ENCODE results near the gene FARS2. TPM values are rescaled to one million over a fixed set of nuclear protein-coding genes. Genes with fewer than 3 reads are reported as not detected.

Gene FARS2
- total RNA-seq, 1 experiment from 2014 or later: 15.0 TPM

DNA sequence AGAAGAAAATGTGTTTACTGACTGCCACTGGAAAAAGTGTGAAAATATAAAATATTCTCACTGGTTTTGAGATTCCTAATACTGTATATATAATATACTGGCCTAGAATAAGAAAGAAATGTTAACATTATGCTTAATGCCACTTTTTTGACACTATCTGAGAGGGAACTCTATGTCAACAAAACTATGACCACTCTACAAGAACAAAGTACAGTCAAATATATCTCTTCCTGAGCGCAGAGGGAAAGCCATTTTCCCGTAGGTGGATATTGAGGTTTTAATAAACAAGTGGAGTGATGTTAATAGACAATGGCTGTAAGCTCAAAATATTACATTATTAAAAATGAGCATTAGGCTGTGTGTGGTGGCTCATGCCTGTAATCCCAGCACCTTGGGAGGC is 25.5 kb upstream of the FARS2 start:
- Mint-ChIP-seq H3K27ac (no peak overlapping the region), H3K9me3 (no peaks in the 10 kb centered on the region), H3K4me1 (peaks cover 41% of the 10 kb centered on the region), H3K36me3 (peaks cover 5% of the 10 kb centered on the region; the same call in 1 of the 2 replicates), H3K4me3 (no peak overlapping the region), H3K27me3 (ENCODE audit: low read depth) (no peaks in the 10 kb centered on the region)
- ChIA-PET POLR2A (no interaction called here), CTCF (interaction anchor here (1.7 to 1.8 kb wide), 2 partner anchors 21 to 60 kb away, joined by 4 to 5 read pairs; no protein-coding TSS in a partner anchor)
- ATAC-seq: no peak
- no peak for DNase-seq (ENCODE audit: low spot score)
- TF ChIP-seq ATF2 (CRISPR knock-in tag; IDR thresholded peaks at IDR 0.05; ENCODE audit: borderline replicate concordance, low read depth): no peak
- TF ChIP-seq ZNF423 (CRISPR knock-in tag; IDR thresholded peaks at IDR 0.05): no peak
- TF ChIP-seq RELA (CRISPR knock-in tag; IDR thresholded peaks at IDR 0.05; ENCODE audit: borderline replicate concordance): no peak
- no peak for TF ChIP-seq FOXJ3 (CRISPR knock-in tag; IDR thresholded peaks at IDR 0.05; ENCODE audit: borderline replicate concordance)
- no peak for TF ChIP-seq CTCF (IDR thresholded peaks at IDR 0.05)
- no peak for TF ChIP-seq IRF2 (CRISPR knock-in tag; IDR thresholded peaks at IDR 0.05; ENCODE audit: borderline replicate concordance, low read depth)
- TF ChIP-seq CREB1 (CRISPR knock-in tag; IDR thresholded peaks at IDR 0.05): no peak
- TF ChIP-seq TEAD4 (CRISPR knock-in tag; IDR thresholded peaks at IDR 0.05): no peak
- TF ChIP-seq ZNF138 (CRISPR knock-in tag; conservative IDR thresholded peaks at IDR 0.05): no peak
- TF ChIP-seq, protein P1, sequence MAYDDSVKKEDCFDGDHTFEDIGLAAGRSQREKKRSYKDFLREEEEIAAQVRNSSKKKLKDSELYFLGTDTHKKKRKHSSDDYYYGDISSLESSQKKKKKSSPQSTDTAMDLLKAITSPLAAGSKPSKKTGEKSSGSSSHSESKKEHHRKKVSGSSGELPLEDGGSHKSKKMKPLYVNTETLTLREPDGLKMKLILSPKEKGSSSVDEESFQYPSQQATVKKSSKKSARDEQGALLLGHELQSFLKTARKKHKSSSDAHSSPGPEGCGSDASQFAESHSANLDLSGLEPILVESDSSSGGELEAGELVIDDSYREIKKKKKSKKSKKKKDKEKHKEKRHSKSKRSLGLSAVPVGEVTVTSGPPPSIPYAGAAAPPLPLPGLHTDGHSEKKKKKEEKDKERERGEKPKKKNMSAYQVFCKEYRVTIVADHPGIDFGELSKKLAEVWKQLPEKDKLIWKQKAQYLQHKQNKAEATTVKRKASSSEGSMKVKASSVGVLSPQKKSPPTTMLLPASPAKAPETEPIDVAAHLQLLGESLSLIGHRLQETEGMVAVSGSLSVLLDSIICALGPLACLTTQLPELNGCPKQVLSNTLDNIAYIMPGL (CRISPR knock-in tag; IDR thresholded peaks at IDR 0.05): no peak
- TF ChIP-seq MYBL2 (CRISPR knock-in tag; IDR thresholded peaks at IDR 0.05): no peak
- TF ChIP-seq ZNF232 (CRISPR knock-in tag; IDR thresholded peaks at IDR 0.05): no peak
- no peak for TF ChIP-seq ATF6 (CRISPR knock-in tag; IDR thresholded peaks at IDR 0.05)
- no peak for TF ChIP-seq KAT7 (CRISPR knock-in tag; IDR thresholded peaks at IDR 0.05; ENCODE audit: borderline replicate concordance)
- TF ChIP-seq SP1 (CRISPR knock-in tag; conservative IDR thresholded peaks at IDR 0.05): no peak
- TF ChIP-seq, protein P2, sequence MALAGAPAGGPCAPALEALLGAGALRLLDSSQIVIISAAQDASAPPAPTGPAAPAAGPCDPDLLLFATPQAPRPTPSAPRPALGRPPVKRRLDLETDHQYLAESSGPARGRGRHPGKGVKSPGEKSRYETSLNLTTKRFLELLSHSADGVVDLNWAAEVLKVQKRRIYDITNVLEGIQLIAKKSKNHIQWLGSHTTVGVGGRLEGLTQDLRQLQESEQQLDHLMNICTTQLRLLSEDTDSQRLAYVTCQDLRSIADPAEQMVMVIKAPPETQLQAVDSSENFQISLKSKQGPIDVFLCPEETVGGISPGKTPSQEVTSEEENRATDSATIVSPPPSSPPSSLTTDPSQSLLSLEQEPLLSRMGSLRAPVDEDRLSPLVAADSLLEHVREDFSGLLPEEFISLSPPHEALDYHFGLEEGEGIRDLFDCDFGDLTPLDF (CRISPR knock-in tag; IDR thresholded peaks at IDR 0.05): no peak

GRCh38 chr6:5237805-5238204 is 23.5 kb upstream of the FARS2 start:
- Mint-ChIP-seq H3K9me3 (no peaks in the 10 kb centered on the region), H3K36me3 (peaks cover 5% of the 10 kb centered on the region; the same call in 1 of the 2 replicates), H3K27ac (no peak overlapping the region), H3K4me3 (no peak overlapping the region), H3K4me1 (peaks cover 35% of the 10 kb centered on the region), H3K27me3 (ENCODE audit: low read depth) (no peaks in the 10 kb centered on the region)
- ATAC-seq (no peak), DNase-seq (ENCODE audit: low spot score) (no peak)
- ChIA-PET POLR2A (no interaction called here), CTCF (no interaction called here)
- TF ChIP-seq, protein P3, sequence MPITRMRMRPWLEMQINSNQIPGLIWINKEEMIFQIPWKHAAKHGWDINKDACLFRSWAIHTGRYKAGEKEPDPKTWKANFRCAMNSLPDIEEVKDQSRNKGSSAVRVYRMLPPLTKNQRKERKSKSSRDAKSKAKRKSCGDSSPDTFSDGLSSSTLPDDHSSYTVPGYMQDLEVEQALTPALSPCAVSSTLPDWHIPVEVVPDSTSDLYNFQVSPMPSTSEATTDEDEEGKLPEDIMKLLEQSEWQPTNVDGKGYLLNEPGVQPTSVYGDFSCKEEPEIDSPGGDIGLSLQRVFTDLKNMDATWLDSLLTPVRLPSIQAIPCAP (CRISPR knock-in tag; IDR thresholded peaks at IDR 0.05): no peak
- TF ChIP-seq ZNF512 (CRISPR knock-in tag; IDR thresholded peaks at IDR 0.05; ENCODE audit: borderline replicate concordance) (no peak), NFATC4 (CRISPR knock-in tag; IDR thresholded peaks at IDR 0.05) (no peak)
- TF ChIP-seq, protein P4, sequence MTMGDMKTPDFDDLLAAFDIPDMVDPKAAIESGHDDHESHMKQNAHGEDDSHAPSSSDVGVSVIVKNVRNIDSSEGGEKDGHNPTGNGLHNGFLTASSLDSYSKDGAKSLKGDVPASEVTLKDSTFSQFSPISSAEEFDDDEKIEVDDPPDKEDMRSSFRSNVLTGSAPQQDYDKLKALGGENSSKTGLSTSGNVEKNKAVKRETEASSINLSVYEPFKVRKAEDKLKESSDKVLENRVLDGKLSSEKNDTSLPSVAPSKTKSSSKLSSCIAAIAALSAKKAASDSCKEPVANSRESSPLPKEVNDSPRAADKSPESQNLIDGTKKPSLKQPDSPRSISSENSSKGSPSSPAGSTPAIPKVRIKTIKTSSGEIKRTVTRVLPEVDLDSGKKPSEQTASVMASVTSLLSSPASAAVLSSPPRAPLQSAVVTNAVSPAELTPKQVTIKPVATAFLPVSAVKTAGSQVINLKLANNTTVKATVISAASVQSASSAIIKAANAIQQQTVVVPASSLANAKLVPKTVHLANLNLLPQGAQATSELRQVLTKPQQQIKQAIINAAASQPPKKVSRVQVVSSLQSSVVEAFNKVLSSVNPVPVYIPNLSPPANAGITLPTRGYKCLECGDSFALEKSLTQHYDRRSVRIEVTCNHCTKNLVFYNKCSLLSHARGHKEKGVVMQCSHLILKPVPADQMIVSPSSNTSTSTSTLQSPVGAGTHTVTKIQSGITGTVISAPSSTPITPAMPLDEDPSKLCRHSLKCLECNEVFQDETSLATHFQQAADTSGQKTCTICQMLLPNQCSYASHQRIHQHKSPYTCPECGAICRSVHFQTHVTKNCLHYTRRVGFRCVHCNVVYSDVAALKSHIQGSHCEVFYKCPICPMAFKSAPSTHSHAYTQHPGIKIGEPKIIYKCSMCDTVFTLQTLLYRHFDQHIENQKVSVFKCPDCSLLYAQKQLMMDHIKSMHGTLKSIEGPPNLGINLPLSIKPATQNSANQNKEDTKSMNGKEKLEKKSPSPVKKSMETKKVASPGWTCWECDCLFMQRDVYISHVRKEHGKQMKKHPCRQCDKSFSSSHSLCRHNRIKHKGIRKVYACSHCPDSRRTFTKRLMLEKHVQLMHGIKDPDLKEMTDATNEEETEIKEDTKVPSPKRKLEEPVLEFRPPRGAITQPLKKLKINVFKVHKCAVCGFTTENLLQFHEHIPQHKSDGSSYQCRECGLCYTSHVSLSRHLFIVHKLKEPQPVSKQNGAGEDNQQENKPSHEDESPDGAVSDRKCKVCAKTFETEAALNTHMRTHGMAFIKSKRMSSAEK (CRISPR knock-in tag; IDR thresholded peaks at IDR 0.05; ENCODE audit: borderline replicate concordance): no peak

Data from WTC11 (cell line).